Measurements from ENCODE around the gene ANKRD17.
"Not testable (repeated sequence)": the region's sequence is repeated elsewhere in the genome, so short reads cannot be mapped to it uniquely, and the experiment has no call there.

The ANKRD17 gene, protein sequence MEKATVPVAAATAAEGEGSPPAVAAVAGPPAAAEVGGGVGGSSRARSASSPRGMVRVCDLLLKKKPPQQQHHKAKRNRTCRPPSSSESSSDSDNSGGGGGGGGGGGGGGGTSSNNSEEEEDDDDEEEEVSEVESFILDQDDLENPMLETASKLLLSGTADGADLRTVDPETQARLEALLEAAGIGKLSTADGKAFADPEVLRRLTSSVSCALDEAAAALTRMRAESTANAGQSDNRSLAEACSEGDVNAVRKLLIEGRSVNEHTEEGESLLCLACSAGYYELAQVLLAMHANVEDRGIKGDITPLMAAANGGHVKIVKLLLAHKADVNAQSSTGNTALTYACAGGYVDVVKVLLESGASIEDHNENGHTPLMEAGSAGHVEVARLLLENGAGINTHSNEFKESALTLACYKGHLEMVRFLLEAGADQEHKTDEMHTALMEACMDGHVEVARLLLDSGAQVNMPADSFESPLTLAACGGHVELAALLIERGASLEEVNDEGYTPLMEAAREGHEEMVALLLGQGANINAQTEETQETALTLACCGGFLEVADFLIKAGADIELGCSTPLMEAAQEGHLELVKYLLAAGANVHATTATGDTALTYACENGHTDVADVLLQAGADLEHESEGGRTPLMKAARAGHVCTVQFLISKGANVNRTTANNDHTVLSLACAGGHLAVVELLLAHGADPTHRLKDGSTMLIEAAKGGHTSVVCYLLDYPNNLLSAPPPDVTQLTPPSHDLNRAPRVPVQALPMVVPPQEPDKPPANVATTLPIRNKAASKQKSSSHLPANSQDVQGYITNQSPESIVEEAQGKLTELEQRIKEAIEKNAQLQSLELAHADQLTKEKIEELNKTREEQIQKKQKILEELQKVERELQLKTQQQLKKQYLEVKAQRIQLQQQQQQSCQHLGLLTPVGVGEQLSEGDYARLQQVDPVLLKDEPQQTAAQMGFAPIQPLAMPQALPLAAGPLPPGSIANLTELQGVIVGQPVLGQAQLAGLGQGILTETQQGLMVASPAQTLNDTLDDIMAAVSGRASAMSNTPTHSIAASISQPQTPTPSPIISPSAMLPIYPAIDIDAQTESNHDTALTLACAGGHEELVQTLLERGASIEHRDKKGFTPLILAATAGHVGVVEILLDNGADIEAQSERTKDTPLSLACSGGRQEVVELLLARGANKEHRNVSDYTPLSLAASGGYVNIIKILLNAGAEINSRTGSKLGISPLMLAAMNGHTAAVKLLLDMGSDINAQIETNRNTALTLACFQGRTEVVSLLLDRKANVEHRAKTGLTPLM (N-terminal part only)

GRCh38 chr4:73258686-73259570 is at the start of gene ANKRD17:
Gene ANKRD17 (minus strand): TSS chr4:73258798. CDS start chr4:73258668, 130 bp downstream.
- DNase-seq (ENCODE audit: low spot score): peak; percentile 91

- DNase-seq (ENCODE audit: low spot score): no peak
These were observed 49.7 kb upstream of the ANKRD17 start for GRCh38 chr4:73308286-73308685.

- no peak for DNase-seq (ENCODE audit: low spot score)
These were observed 45.1 kb upstream of the ANKRD17 start for GRCh38 chr4:73303711-73304110.

DNA sequence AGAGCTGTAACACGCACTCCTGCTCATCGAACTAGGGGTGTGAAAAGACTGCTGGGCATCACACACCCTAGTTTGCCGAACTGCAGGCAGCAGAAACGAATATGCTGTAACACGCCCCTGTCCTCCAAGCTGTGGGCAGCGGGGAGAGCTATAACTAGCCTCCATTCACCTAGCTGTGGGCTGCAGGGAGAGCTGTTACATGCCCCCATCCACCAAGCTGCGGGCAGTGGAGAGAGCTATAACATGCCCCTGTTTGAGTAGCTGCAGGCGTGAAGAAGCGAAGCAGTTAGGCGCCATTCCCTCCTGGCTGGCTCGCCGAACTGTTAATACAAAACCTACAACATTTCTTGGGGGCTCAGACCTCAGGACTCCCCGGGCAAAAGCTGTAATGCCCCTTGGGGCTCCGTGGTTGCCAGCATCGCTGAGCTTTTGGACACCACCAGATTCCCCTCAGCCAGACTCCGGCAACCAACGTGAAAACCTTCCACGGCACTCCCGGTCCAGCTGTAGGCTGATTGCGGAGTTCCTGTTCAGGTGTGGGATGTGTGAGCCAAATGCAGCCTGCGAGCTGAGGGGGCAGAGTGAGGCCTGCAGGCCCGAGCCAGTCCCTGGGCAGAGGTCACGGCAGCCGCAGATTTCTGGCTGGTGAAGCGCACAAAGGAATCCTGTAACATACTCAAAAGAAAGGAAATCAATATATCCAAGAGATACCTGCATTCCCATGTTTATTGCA is 41.1 kb upstream of the ANKRD17 start:
- no peak for DNase-seq (ENCODE audit: low spot score)

DNA sequence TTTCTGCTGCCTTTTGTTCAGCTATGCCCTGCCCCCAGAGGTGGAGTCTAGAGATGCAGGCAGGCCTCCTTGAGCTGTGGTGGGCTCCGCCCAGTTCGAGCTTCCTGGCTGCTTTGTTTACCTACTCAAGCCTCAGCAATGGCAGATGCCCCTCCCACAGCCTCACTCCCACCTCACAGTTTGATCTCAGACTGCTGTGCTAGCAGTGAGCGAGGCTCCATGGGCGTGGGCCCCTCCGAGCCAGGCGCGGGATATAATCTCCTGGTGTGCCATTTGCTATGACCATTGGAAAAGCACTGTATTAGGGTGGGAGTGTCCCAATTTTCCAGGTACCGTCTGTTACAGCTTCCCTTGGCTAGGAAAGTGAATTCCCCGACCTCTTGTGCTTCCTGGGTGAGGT is 34.1 kb upstream of the ANKRD17 start:
- not testable (repeated sequence) for DNase-seq (ENCODE audit: low spot score)

DNA sequence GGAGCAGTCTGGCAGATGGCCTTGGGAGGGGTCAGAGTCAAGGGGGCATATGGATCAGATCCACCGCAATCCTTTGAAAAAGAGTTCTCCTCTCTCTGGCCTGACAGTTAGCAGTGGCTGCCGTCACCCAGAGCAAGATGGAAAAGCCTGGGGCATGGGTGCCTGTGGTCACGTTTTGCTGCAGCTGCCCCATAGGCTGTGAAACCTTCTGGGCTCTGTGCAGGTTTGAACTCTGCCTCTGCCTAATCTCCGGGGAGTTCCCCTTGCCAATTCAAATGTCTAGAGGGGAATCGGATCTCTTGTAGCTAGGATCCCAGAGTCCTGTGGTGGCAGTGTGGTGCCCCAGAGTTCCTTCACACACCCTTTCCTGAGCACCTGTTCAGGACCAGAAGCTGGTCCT is 23.4 kb upstream of the ANKRD17 start:
- DNase-seq (ENCODE audit: low spot score): no peak

DNA sequence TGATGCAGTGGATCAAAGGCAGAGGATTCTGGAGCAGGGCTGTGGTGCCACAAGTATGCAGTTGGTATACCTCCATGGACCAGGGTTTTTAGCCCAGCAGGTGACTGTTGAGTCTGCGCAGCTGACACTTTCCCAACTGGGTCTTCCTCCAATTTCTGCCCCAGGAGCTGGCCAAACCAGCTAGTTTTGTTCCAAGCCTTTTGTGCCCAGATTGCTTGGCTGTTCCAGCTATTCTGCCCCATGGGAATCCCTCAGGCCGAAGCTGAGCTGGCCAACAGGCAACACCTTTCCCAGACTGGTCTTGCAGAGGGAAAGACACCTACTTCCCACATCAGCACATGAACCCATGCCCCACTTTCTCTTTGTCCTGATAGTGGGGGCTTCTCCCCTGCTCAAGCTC is 22.8 kb upstream of the ANKRD17 start:
- DNase-seq (ENCODE audit: low spot score): no peak

GRCh38 chr4:73277201-73277600 is 18.6 kb upstream of the ANKRD17 start:
- no peak for DNase-seq (ENCODE audit: low spot score)

GRCh38 chr4:73275318-73275654 is 16.7 kb upstream of the ANKRD17 start:
- DNase-seq (ENCODE audit: low spot score): no peak

GRCh38 chr4:73272816-73273215 is 14.2 kb upstream of the ANKRD17 start:
- DNase-seq (ENCODE audit: low spot score): no peak

- no peak for DNase-seq (ENCODE audit: low spot score)
These were observed 8.5 kb upstream of the ANKRD17 start for GRCh38 chr4:73267050-73267449.

DNA sequence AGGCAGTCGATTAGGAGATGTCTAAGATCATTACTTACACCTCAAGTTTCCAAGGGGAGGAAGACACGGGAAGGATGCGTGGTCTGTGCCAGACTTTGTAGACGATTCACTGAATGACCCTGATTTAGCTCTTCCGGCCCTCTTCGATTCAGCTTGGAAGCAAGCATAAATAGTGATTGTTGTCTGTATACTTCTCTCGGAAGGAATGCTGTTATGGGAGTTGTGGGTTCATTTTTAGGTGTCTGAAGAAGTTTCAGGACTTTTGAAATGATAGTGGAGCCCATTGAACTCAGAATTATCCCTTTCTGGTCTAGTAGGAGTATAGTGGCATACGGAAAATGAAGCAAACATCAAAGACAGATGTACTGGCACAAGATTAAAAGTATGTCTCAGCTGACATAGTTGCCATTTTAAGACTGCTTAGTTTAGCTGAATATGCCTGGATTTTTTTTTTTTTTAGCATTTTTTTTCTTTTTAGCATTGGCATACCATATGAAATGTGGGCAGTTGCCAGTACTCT is 1.0 kb upstream of the ANKRD17 start:
- DNase-seq (ENCODE audit: low spot score): peak; percentile 22

DNA sequence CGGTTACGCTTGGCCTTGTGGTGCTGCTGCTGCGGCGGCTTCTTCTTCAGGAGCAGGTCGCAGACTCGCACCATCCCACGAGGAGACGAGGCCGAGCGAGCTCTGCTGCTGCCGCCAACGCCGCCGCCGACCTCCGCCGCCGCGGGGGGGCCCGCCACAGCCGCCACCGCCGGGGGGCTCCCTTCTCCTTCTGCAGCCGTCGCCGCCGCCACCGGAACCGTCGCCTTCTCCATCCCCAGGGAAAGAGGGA is 237 bp downstream of the ANKRD17 start:
- no peak for DNase-seq (ENCODE audit: low spot score)

DNA sequence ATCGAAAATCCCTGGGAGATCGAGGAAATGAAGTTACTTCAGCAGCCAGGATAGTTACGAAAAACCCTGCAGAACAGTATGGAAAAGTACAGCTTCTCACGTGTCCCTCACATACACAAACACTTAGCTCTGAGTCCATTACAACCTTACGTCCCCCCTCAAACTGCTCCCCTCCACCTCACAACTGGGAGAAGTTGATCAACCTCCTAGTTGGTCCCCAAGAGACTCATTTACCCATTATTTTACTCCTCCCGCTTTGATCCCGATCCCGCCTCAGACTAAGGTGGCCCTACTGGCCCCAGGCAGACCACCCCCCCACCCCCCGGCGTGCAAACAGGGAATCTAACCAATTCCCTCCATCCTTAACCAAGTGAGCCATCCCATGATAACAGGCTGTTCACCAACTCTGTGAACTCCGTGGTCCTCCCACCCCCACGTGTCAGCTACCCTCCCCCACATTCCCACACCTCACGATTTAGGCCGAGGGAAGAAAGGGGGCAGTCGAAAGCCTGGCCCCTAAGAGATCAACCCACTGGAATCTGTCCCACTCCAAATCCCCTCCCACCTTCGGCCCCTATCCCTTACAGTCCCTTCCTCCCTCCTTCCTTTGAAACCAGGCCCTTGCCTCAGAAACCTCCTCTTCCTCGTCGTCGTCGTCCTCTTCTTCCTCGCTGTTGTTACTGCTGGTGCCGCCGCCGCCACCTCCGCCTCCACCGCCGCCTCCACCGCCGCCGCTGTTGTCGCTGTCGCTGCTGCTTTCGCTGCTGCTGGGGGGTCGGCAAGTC is 755 bp downstream of the ANKRD17 start:
- peak; percentile 16 for DNase-seq (ENCODE audit: low spot score)

DNA sequence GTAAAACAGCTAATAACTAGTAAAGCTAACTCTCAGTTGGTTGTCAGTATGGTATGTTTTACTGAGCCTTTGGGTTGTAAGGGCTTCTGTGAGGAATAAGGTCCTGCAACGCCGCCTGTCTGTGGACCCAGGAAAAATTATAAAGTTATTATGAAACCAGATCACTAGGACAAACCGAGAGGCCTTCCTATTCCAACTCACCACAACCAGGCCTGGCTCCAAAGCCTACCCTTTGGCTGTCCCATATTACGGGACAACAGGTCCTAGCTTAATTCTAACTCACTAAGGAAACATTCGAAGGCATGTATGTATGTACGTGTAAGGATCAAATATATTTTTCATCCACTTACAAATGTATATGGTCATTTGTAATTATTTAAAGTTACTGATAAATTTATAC is 1.4 kb downstream of the ANKRD17 start:
- DNase-seq (ENCODE audit: low spot score): peak; percentile 69

DNA sequence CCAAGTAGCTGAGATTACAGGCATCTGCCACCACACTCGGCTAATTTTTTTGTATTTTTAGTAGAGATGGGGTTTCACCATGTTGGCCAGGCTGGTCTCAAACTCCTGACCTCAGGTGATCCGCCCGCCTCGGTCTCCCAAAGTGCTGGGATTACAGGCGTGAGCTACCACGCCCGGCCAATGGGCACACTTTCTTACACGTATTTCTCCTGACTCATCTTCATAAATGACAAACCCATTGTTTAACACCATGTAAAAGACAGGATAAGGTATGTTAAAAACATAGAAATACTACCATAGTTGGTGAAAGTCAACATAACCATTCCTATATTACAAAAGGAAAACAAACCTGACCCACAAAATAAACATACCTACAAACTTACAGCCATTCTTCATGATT is 2.8 kb downstream of the ANKRD17 start:
- not testable (repeated sequence) for DNase-seq (ENCODE audit: low spot score)

- peak; percentile 3 for DNase-seq (ENCODE audit: low spot score)
These were observed 6.6 kb downstream of the ANKRD17 start for GRCh38 chr4:73252001-73252400.

- no peak for DNase-seq (ENCODE audit: low spot score)
These were observed 7.2 kb downstream of the ANKRD17 start for GRCh38 chr4:73251384-73251783.

DNA sequence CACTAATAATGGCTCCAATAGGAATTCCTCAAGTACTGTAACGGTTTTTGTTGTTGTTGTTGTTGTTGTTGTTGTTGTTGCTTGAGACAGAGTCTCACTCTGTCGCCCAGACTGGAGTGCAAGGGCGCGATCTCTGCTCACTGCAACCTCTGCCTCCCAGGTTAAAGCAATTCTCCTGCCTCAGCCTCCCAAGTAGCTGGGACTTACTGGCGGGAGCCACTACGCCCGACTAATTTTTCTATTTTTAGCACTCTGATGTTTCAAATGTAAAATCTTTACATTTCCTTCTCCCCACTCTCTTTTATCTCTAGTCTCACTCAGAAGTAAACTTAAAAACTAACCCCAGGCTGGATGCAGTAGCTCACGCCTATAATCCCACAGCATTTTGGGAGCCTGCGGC is 8.0 kb downstream of the ANKRD17 start:
- no peak for DNase-seq (ENCODE audit: low spot score)

GRCh38 chr4:73248821-73249220 is 9.8 kb downstream of the ANKRD17 start:
- DNase-seq (ENCODE audit: low spot score): no peak

Measured in activated CD4-positive, alpha-beta T cell treated with anti-CD3 and anti-CD28 coated beads, Interleukin-2, Interleukin-4, amounts not matched to agents 100 ng/mL and 50 ng/mL, durations not matched to agents 16 hours and 8 hours (primary cell).